Kidney epithelial cell (primary cell): ENCODE data around the gene ZNF219. TPM values are rescaled to one million over a fixed set of nuclear protein-coding genes. Genes with fewer than 3 reads are reported as not detected.

ENCODE experiments used
- DNase-seq: peaks from one replicate; pipeline ENCODE4 v3.0.0-alpha.2; 2010; ENCODE audit warnings: low read depth
- H3K27me3 ChIP-seq: 2 replicates; pipeline ENCODE4 v1.6.0; 2011; ENCODE audit warnings: low read length; ENCODE audit not compliant: control insufficient read depth, insufficient read depth
- H3K36me3 ChIP-seq: 2 replicates; pipeline ENCODE4 v1.5.1; 2011; ENCODE audit warnings: low read length; ENCODE audit not compliant: control insufficient read depth, insufficient read depth
- H3K4me3 ChIP-seq: 2 replicates; pipeline ENCODE4 v1.5.1; 2011; ENCODE audit warnings: low read depth, mild to moderate bottlenecking, control low read depth, low read length
- CTCF ChIP-seq: IDR thresholded peaks from 2 replicates; pipeline ENCODE4 v1.5.1; 2011; ENCODE audit warnings: mild to moderate bottlenecking, moderate library complexity, low read length, control low read depth, inconsistent platforms; ENCODE audit not compliant: insufficient read depth, poor library complexity, severe bottlenecking
- total RNA-seq: library from RNA; depleted of rRNA; stranded (reverse); fragments of >200 nt; gene quantifications from 2 replicates; pipeline ENCODE4 v1.2.3, GENCODE V29; 2015

Gene ZNF219
- total RNA-seq, 1 donor from 2014 or later = 25.5 TPM

- Histone ChIP-seq H3K27me3 (no peaks in the 10 kb centered on the region), H3K36me3 (peaks cover 12% of the 10 kb centered on the region), H3K4me3 (no peak overlapping the region)
- no peak for TF ChIP-seq CTCF
- DNase-seq = no peak
These were observed 20.8 kb downstream of the ZNF219 start for GRCh38 chr14:21077672-21078071.

GRCh38 chr14:21075719-21076437 is 22.6 kb downstream of the ZNF219 start:
- peaks cover 11% of the 10 kb centered on the region for H3K36me3 ChIP-seq

GRCh38 chr14:21074398-21075272 is 23.8 kb downstream of the ZNF219 start:
- no peaks in the 10 kb centered on the region for H3K27me3 ChIP-seq
- no peak for TF ChIP-seq CTCF
- H3K4me3 ChIP-seq = no peak overlapping the region
- no peak for DNase-seq
- H3K36me3 ChIP-seq = peaks cover 9% of the 10 kb centered on the region

More at GRCh38 chr14:21075719-21076437, 22.6 kb downstream of the ZNF219 start:
- Histone ChIP-seq H3K4me3 (no peak overlapping the region), H3K27me3 (no peaks in the 10 kb centered on the region)
- TF ChIP-seq CTCF = no peak
- no peak for DNase-seq

- H3K4me3 ChIP-seq = no peak overlapping the region
- H3K27me3 ChIP-seq = no peaks in the 10 kb centered on the region
- TF ChIP-seq CTCF = no peak
- peaks cover 9% of the 10 kb centered on the region for H3K36me3 ChIP-seq
- DNase-seq = no peak
These were observed 24.5 kb downstream of the ZNF219 start for GRCh38 chr14:21073921-21074320.

GRCh38 chr14:21072781-21073339 is 25.6 kb downstream of the ZNF219 start:
- H3K27me3 ChIP-seq = no peaks in the 10 kb centered on the region
- no peak overlapping the region for H3K4me3 ChIP-seq
- DNase-seq = no peak
- no peak for TF ChIP-seq CTCF
- H3K36me3 ChIP-seq = peaks cover 9% of the 10 kb centered on the region
